Gastrocnemius medialis (tissue), 4 donors: ENCODE data around the gene JMJD7. TPM values are rescaled to one million over a fixed set of nuclear protein-coding genes. Genes with fewer than 3 reads are reported as not detected.

Experiments
- ATAC-seq, 2 donors: fragments of 150-250 bp; one replicate each; pipeline ENCODE4 v1.9.1; 2016
- DNase-seq, 2 donors: peaks; one replicate each; pipeline ENCODE4 v3.0.0-alpha.2; 2019
- H3K27ac ChIP-seq, 4 donors: fragments of 200-600 bp; sonication (generic); 1 replicate in 1 of 4; 2 replicates in 3 of 4; pipeline ENCODE4 v1.5.1; 2016 to 2018; ENCODE audit warnings: mild to moderate bottlenecking in 2 of 4, moderate library complexity in 1 of 4
- H3K27me3 ChIP-seq, 3 donors: fragments of 200-600 bp; sonication (generic) in 2 of 3; 1 replicate in 1 of 3; 2 replicates in 2 of 3; pipeline versions ENCODE4 v1.5.1 to v1.6.0; 2016 to 2019; ENCODE audit warnings: mild to moderate bottlenecking in 1 of 3, moderate library complexity in 1 of 3
- H3K36me3 ChIP-seq, 2 donors: fragments of 200-600 bp; sonication (generic) in 1 of 2; one replicate each; pipeline ENCODE4 v1.5.1; 2017 to 2018
- H3K4me1 ChIP-seq, 2 donors: fragments of 200-600 bp; sonication (generic) in 1 of 2; one replicate each; pipeline ENCODE4 v1.5.1; 2016 to 2017; ENCODE audit warnings: mild to moderate bottlenecking in 2 of 2
- H3K4me3 ChIP-seq, 4 donors: fragments of 200-600 bp; sonication (generic) in 3 of 4; 1 replicate in 1 of 4; 2 replicates in 3 of 4; pipeline ENCODE4 v1.5.1; 2016 to 2019; ENCODE audit warnings: mild to moderate bottlenecking in 2 of 4
- H3K9me3 ChIP-seq, 3 donors: fragments of 200-600 bp; sonication (generic) in 2 of 3; 1 replicate in 1 of 3; 2 replicates in 2 of 3; pipeline ENCODE4 v1.5.1; 2016 to 2019
- POLR2A ChIP-seq, 2 donors: fragments of 450-650 bp; IDR thresholded peaks; one replicate each; pipeline ENCODE4 v1.6.1; 2017; ENCODE audit warnings: antibody characterized with exemption in 2 of 2, mild to moderate bottlenecking in 2 of 2, moderate library complexity in 2 of 2
- in situ Hi-C, 4 donors: fragments of 200-750 bp; cut with MboI; loops; one replicate each; pipeline versions ENCODE4 v1.15.0 to v1.8.0; 2017; ENCODE audit warnings: low sequenced_read_pairs in 4 of 4
- intact Hi-C: fragments of 100-400 bp; cut with DNase I; formaldehyde crosslinking; loops from one replicate; pipeline ENCODE4 v1.15.1; 2023; ENCODE audit warnings: low total_unique reads
- total RNA-seq, 4 donors: library from RNA; depleted of rRNA; stranded (reverse); fragments of >200 nt; gene quantifications; one replicate each; pipeline versions ENCODE4 v1.1.0 to v1.2.3, GENCODE V29; 2016
- TF ChIP-seq, protein P1 (sequence below), 5 experiments: fragments of 450-650 bp in 3 of 5; fragments of 200-600 bp in 2 of 5; sonication (generic) in 2 of 5; IDR thresholded peaks in 4 of 5; conservative IDR thresholded peaks in 1 of 5; 1 replicate in 4 of 5; 2 replicates in 1 of 5; pipeline ENCODE4 v1.5.1; 2016 to 2019; ENCODE audit warnings: antibody characterized with exemption in 5 of 5, mild to moderate bottlenecking in 3 of 5, moderate library complexity in 3 of 5

Gene JMJD7
- total RNA-seq, 4 donors from 2014 or later: 1.7 to 7.6 (median 3.9) TPM

GRCh38 chr15:41823502-41823901, 4.4 kb upstream of the JMJD7 start:
- Histone ChIP-seq H3K9me3 (no peaks in the 10 kb centered on the region), H3K4me3 (no peak overlapping the region), H3K27me3 (no peaks in the 10 kb centered on the region), H3K4me1 (peaks cover 7 to 8% of the 10 kb centered on the region in 2 donors), H3K36me3 (peaks cover 0 to 60% of the 10 kb centered on the region in 2 donors), H3K27ac (no peak overlapping the region)
- TF ChIP-seq POLR2A (IDR thresholded peaks at IDR 0.05): no peak
- TF ChIP-seq, protein P1, sequence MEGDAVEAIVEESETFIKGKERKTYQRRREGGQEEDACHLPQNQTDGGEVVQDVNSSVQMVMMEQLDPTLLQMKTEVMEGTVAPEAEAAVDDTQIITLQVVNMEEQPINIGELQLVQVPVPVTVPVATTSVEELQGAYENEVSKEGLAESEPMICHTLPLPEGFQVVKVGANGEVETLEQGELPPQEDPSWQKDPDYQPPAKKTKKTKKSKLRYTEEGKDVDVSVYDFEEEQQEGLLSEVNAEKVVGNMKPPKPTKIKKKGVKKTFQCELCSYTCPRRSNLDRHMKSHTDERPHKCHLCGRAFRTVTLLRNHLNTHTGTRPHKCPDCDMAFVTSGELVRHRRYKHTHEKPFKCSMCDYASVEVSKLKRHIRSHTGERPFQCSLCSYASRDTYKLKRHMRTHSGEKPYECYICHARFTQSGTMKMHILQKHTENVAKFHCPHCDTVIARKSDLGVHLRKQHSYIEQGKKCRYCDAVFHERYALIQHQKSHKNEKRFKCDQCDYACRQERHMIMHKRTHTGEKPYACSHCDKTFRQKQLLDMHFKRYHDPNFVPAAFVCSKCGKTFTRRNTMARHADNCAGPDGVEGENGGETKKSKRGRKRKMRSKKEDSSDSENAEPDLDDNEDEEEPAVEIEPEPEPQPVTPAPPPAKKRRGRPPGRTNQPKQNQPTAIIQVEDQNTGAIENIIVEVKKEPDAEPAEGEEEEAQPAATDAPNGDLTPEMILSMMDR (IDR thresholded peaks at IDR 0.05 in 4 of 5, conservative IDR thresholded peaks at IDR 0.05 in 1 of 5): no peak
- DNase-seq (no peak), ATAC-seq (no peak)
- in situ Hi-C loops: loop anchor here in 1 of 4 donors (25.0 kb wide), 1 partner anchor 211 kb away; no protein-coding TSS in a partner anchor
- intact Hi-C loops: no loop called here

- H3K9me3 ChIP-seq: no peaks in the 10 kb centered on the region
- no peak overlapping the region for H3K27ac ChIP-seq
- H3K4me3 ChIP-seq: no peak overlapping the region
- TF ChIP-seq POLR2A (IDR thresholded peaks at IDR 0.05): no peak
- TF ChIP-seq, protein P1 (IDR thresholded peaks at IDR 0.05 in 4 of 5, conservative IDR thresholded peaks at IDR 0.05 in 1 of 5): no peak
- ATAC-seq (no peak), DNase-seq (no peak)
- H3K4me1 ChIP-seq: peaks cover 14 to 15% of the 10 kb centered on the region in 2 donors
- no peaks in the 10 kb centered on the region for H3K27me3 ChIP-seq
- in situ Hi-C loops (loop anchor here in 1 of 4 donors (25.0 kb wide), 1 partner anchor 212 kb away; no protein-coding TSS in a partner anchor), intact Hi-C loops (no loop called here)
- peaks cover 0 to 53% of the 10 kb centered on the region in 2 donors for H3K36me3 ChIP-seq
Measured at GRCh38 chr15:41824062-41824745, 3.7 kb upstream of the JMJD7 start.

DNA sequence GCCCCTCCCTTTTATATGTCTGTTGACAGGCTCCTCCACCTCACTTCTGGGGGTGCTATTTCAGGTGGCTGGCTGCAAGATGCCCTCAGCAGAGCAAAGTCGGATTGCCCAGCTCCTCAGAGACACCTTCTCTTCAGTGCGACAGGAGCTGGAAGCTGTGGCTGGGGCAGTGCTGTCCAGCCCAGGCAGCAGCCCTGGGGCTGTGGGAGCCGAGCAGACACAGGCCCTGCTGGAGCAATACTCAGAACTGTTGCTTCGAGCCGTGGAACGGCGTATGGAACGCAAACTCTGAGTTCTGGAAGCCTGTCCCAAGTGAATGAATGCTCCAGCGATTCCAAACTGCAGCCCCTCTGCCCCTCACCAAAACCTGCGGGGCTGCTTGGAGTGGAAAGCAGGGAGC, 2.7 kb upstream of the JMJD7 start:
- H3K27me3 ChIP-seq: no peaks in the 10 kb centered on the region
- no peak for DNase-seq
- no peak overlapping the region for H3K27ac ChIP-seq
- intact Hi-C loops (loop anchor here (5.0 kb wide), 2 partner anchors 53 to 77 kb away; partner anchors contain the start of gene MAPKBP1), in situ Hi-C loops (no loop called here)
- ATAC-seq: no peak
- H3K4me3 ChIP-seq: no peak overlapping the region
- peaks cover 0 to 45% of the 10 kb centered on the region in 2 donors for H3K36me3 ChIP-seq
- no peaks in the 10 kb centered on the region for H3K9me3 ChIP-seq
- no peak for TF ChIP-seq POLR2A (IDR thresholded peaks at IDR 0.05)
- TF ChIP-seq, protein P1 (IDR thresholded peaks at IDR 0.05 in 4 of 5, conservative IDR thresholded peaks at IDR 0.05 in 1 of 5): no peak
- peaks cover 15 to 18% of the 10 kb centered on the region in 2 donors for H3K4me1 ChIP-seq

DNA sequence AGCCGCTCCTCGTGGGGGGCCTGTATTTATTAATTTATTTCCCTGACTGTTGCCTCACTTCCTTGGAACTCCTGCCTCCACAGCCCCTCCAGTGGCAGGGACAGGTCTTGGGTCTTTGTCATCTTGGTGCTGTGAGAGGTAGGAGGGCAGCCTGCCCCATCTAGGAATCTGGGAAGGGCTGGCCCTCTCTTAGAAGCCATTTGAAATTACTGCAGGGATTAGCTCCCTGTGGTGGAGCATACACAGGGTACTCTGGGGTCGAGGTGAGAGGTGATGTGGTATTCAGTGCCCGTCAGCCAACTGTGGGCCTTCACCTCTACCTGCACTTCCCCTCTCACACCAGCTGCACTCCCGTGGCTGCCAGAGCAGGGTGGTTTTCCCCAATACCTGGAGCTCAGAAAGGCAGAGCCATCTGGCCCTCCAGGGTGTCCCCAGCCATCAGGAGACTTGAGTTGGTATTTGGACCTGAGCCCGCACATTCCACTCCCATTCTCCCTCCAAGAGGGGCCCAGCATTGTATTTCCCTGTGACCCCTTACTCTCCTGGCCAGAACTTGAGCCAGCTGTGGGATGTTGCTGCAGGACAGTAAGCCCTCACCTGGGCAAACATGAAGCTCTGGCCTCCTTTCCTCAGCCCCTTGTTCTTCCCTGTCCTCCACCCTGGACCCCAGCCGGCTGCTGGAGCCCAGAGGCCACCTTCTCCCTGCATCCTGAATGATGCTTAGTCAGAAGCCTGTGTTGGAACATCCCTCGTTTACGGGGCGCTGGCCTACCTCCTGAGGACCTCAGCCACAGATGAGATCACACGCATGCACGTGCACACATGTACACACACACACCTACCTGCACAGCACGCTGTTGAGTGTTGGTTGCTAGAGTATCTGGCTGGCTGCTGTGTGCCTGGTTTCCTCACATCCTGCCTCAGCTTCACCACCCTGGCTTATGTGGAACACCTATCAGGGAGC, 2.0 kb upstream of the JMJD7 start:
- no peak for DNase-seq
- intact Hi-C loops: loop anchor here (5.0 kb wide), 2 partner anchors 54 to 76 kb away; partner anchors contain the start of gene MAPKBP1
- H3K4me1 ChIP-seq: peaks cover 15 to 18% of the 10 kb centered on the region in 2 donors
- H3K27me3 ChIP-seq: no peaks in the 10 kb centered on the region
- peaks cover 0 to 40% of the 10 kb centered on the region in 2 donors for H3K36me3 ChIP-seq
- H3K27ac ChIP-seq: no peak overlapping the region
- H3K4me3 ChIP-seq: no peak overlapping the region
- H3K9me3 ChIP-seq: no peaks in the 10 kb centered on the region
- in situ Hi-C loops: no loop called here
- ATAC-seq: no peak
- no peak for TF ChIP-seq POLR2A (IDR thresholded peaks at IDR 0.05)
- TF ChIP-seq, protein P1 (IDR thresholded peaks at IDR 0.05 in 4 of 5, conservative IDR thresholded peaks at IDR 0.05 in 1 of 5): no peak
